SIG-M5 treated with dmso at 0.1 percent for 504 hours (cell line): ENCODE measurements around the gene SEC22B.
"Not testable (repeated sequence)": the region's sequence is repeated elsewhere in the genome, so short reads cannot be mapped to it uniquely, and the experiment has no call there.

Experiments used
- DNase-seq: peaks from one replicate; lab custom pipeline; 2025; ENCODE audit not compliant: unreplicated experiment; lab: John Stamatoyannopoulos, UW

SEC22B gene

GRCh38 chr1:120145806-120146205 is 30.5 kb downstream of the SEC22B start:
- not testable (repeated sequence) for DNase-seq

DNA sequence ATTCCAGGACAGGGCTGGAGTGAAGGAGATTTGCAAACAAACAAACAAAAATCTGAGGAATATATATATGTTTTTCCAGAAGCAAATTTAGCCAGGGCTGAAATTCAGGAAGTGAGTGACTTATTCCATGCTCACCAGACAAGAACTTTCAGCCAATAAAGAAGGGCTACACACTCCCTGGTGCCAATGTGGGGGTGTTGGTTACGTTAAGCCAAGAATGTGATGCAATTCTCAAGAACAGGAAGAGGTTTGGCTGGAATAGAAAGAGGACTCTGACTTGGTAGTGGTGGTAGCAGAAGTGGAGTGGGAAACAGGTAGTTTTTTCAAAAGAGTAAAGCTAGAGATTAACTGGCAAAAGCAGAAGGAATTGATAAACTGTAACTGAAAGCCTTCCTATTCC is 31.7 kb downstream of the SEC22B start:
- not testable (repeated sequence) for DNase-seq

DNA sequence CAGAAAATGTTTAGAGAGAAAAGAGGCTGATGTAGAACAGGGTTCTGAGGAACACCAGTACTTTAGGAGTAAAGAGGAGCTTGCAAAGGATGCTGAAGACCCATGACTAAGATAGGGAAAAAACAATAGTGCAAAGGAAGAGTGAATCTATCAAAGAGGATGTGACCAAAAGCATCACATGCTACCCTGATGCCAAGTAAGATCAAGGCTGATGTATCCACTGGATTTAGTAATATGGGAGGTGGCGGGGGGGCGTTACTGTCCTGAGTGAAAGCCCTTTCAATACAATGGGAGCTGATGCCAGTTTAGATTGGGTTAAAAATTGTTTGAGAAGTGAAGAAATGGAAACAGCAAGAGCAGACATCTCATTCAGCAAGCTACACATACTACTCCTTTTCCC is 32.2 kb downstream of the SEC22B start:
- DNase-seq: not testable (repeated sequence)

DNA sequence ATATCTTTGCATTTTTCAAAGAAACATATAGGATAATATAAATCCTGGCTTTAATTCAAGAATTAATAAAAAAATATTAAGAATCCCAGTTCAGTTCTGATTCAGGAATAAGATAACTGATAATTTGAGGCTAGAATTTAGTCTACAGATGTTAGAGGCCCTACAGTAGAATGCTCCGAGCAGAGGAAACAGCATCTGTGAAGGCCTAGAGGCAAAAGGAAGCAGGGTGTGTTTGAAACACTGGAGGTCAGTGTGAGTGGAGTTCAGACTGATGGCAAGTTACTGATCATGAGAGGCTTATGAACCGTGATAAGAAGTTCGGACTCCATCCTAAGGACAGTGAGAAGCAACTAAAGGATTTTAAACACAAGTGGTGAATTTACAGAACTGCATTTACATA is 33.0 kb downstream of the SEC22B start:
- not testable (repeated sequence) for DNase-seq

GRCh38 chr1:120142512-120143263 is 33.6 kb downstream of the SEC22B start:
- peak; percentile 59 for DNase-seq

DNA sequence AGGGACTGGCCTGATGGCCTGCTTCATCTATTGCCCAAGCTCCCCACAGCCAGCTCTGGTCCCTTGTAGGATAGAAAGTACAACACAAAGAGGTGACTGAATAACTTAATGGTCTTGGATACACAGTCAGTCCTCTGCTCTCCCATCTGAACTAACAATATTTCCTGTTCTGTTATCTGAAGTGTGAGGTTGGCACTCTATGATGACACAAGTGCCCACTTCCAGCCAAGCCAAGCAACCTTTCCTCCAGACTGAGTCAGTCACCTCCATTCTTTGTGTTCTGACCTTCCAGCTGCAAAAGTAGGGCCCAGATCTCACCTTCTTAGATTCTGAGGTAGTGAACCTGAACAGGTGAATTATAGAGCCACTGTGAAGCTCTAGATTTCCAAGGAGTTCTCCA is 34.5 kb downstream of the SEC22B start:
- not testable (repeated sequence) for DNase-seq

GRCh38 chr1:120140656-120141265 is 35.6 kb downstream of the SEC22B start:
- not testable (repeated sequence) for DNase-seq

DNA sequence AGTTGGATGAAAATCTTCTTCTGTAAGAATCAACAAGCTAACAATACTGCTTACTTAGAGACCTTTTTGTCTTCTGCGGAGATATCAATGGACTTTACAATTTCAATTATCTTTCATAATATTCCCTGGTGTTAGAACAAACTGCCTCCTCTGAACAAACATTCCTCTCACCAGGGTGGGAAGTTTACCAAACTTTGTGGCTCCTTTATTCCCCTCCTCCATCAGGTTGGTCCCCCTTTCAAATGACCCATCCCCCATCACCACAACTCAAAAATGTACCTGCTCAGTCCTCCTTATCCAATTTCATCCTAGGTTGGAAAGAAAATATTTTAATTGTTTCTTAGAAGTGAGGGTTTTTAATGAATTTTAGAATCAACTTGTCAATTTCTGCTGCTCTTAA is 40.2 kb downstream of the SEC22B start:
- not testable (repeated sequence) for DNase-seq

DNA sequence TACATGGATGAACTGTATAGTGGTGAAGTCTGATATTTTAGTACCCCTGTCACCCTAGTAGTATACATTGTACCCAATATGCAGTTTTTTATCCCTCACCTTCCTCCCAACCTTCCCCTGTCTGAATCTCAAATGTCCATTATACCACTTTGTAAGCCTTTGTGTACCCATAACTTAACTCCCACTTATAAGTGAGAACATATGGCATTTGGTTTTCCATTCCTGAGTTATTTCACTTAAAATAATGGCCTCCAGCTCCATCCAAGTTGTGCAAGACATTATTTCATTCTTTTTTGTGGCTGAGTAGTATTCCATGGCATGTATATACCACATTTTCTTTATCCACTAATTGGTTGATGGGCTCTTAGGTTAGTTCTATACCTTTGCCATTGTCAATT is 42.4 kb downstream of the SEC22B start:
- DNase-seq: not testable (repeated sequence)

DNA sequence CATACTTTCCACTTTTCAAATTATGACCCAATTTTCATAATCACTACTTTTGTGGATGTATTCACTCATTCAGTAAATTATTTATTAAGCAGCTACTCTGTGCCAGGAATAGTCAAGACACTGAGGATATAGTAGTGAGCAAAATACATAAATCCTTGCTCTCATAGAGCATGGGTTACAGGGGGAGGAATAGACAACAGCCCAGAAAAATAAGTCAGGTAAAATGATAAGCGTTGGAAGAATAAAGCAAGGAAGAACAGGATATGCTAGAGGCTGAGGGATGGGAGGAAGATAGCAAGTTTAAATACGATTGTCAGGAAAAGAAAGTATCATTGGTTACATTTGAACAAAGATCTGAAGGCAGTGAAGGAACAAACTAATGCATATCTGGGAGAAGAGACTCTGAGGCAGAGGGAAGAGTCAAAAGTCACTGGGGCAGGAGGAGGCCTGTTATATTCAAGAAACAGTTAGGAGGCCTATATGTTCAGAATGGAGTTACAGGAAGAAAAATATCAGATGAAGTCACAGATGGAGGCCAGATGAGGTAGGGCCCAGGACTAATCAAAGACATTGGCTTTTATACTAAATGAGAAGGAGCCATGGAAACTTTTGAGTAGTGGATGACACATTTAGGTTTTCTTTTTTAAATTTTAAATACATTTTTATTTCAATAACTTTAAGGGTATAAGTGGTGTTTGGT is 42.9 kb downstream of the SEC22B start:
- no peak for DNase-seq

DNA sequence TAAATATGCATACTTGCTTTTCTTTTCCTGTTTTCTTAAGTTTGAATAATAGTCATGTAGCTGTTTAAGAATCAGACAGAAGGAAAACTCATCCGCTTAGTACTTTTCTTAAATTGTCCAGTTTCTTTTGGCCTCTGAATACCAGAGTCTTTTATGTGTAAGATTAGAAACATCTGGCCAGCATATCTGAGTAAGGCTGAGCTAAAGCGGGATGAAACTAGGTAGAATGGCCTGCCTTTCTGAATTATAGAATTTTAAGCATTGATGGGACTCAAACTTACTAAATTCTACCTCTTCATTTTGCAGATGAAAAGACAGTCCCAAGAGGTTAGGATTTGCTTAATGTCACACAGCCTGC is 43.9 kb downstream of the SEC22B start:
- not testable (repeated sequence) for DNase-seq

- DNase-seq: peak; percentile 42
Observed at GRCh38 chr1:120131611-120132405, 44.5 kb downstream of the SEC22B start.

DNA sequence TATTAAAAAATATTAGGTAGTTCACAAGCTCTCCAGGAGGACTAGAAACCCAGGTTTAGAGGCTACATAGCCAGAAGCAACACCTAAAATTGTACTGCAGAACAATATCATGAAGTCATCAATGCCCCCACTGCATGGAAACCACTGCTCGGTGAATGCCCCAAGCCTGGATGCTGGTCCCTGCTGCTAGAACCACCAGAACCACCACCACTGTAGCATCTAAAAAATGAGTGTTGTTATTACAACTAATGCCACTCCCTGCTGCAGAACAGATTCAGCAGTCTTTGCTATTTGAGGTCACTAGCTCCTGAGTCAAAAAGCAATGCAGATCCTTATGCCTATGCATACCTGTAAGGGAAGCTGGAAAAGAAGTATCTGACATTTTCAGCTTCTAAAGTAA is 48.4 kb downstream of the SEC22B start:
- not testable (repeated sequence) for DNase-seq

DNA sequence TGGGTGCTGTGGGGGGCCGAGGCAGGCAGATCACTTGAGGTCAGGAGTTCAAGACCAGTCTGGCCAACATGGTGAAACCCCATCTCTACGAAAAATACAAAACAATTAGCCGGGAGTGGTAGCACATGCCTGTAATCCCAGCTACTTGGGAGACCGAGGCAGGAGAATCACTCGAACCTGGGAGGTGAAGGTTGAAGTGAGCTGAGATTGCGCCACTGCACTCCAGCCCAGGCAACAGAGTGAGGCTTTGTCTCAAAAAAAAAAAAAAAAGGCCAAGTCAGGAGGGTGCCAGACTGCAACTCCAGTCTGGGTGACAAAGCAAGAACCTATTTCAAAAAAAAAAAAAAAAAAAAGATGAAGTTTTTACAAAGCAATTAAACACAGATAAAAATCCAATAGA is 50.1 kb downstream of the SEC22B start:
- DNase-seq: not testable (repeated sequence)

- DNase-seq: not testable (repeated sequence)
Observed at GRCh38 chr1:120124628-120125027, 51.7 kb downstream of the SEC22B start.

DNA sequence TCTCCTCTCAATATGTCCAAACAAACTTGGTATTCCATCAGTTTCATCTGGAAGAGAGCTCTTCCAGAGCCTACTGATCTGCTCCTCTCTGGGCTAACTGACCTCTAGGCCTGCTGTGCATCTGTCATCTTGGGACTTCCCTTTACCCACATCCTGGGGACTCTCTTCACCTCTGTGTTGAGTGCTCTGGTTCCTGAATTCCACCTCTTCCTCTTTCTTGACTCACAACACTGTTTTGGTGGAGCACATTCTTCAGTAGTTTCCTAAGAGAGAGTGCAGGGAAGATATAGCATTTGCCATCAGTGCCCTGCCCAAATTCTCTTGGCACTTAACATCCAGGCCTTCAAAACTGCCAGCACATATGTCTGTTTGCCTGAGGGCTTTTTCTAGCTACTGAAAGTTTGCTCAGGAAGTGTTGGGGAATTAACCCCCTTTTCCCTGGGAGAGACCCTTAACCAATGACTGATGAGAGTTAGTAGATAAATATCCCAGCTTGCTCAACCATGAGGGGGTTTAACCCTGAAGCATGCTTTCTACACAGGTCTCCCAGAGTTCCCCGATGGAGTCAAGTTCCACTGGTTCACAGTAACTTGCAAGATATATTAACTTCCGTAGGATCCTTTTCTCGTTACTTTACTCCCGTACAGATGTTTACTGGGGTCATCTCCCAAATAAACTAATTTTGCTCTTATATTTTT is 52.4 kb downstream of the SEC22B start:
- DNase-seq: peak; percentile 60

DNA sequence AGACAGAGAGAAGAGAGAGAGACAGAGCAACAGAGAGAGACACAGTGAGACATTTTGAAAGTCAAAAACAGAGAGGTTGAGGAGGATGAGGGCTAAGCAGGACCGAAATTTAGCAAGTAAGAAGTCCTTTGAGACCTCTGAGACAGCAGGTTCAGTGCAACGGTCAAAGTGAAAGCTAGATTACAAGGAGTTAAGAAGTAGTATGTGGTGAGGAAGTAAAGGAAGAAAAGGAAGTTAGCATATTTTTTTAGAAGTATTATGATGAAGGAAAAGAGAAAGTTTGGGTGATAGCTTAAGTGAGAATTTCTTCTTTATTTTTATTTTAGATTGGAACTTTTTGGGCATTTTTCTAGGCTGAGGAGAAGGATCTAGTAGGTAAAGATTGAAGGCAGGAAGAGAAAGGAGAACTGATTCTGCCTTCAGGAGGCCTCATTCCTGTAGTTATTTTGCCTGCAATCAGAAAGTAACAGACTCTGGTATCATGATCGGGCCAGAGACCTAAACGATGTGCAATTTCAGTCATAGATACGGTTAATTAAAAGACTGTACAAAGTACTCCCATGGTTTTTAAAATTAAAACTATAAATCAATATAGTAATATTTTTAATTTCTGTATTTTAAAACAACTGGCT is 53.9 kb downstream of the SEC22B start:
- DNase-seq: peak; percentile 27

GRCh38 chr1:120121830-120122229 is 54.5 kb downstream of the SEC22B start:
- not testable (repeated sequence) for DNase-seq

- not testable (repeated sequence) for DNase-seq
Observed at GRCh38 chr1:120120525-120120924, 55.8 kb downstream of the SEC22B start.
